Sciatic nerve (tissue), 2 donors: ENCODE measurements around the gene C1orf74. TPM values are rescaled to one million over a fixed set of nuclear protein-coding genes. Genes with fewer than 3 reads are reported as not detected.

Source experiments
- ATAC-seq: fragments of 200-7000 bp; cut with Tn5 transposase; one replicate; pipeline ENCODE4 v1.9.1; 2020; ENCODE audit warnings: mild to moderate bottlenecking, moderate library complexity
- DNase-seq: peaks from one replicate; pipeline ENCODE4 v3.0.0-alpha.2; 2020; ENCODE audit warnings: low spot score
- intact Hi-C: fragments of 100-400 bp; cut with DNase I; formaldehyde crosslinking; loops from one replicate; pipeline ENCODE4 v1.14.2; 2022
- total RNA-seq: library from RNA; stranded (reverse); fragmentation: NEBNext Ultra II Directional; extraction: Animal tissue kit (Norgen Biotek cat#: 25700); gene quantifications from one replicate; pipeline ENCODE4 v1.2.1, GENCODE V29; 2021
- donor health status: DM: no; HTN: no; CAD: no.
- donor health status: DM: no; HTN: no; CAD: no.

C1orf74 gene
- 1.5 TPM for total RNA-seq

DNA sequence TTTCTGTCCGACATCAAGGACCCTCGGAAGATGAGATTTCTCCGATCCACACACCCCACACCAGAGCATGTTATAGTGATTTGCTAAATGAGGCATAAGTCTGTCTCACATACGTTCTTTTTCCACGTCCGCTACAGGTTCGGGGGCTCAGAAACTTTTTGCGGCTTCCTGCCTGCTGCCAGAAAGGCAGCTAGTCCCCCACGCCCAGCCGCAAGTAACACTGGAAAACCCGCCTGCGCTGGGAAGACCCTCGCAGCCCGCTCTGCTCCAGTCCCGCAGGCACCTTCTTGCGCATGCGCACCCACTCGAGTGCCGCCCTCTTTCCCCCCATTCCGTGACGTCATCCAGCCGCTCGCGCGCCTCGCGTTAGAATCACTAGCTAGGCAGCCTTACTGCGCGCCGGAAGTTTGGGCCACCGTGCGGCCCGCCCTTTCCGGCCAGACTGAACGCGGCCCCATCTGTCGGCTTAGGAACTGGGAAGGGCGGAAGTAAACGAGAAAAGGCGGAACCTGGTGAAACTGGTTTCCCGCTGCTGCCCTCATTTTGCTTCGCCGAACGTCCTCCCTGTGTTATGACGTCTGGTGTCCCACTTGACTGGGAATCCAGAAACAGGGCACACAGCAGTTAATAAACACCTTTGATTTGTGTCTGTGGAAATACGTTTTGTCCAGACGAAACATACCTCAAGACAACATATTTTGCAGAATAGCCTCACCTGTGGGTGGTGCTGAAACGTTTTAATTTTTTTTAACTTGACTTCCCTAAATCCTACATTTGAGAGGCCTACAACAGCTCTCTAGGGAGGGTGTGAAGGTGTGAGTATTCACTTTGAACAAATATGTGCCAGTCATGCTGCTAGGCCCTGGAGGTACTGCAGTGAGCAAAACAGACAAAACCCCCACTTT is at the start of gene C1orf74:
Gene C1orf74 (minus strand): TSS at position 295 of the 905 bp plus-strand sequence. CDS start 925 bp downstream, outside the sequence.
- ATAC-seq (peak; percentile 100), DNase-seq (peak; percentile 100)
- intact Hi-C loops, result no loop called here

- ATAC-seq (no peak), DNase-seq (no peak)
- intact Hi-C loops, result no loop called here
These were observed 47.3 kb upstream of the C1orf74 start for GRCh38 chr1:209831615-209832014.

GRCh38 chr1:209830722-209831121 is 46.4 kb upstream of the C1orf74 start:
- no peak for DNase-seq
- intact Hi-C loops, result no loop called here
- ATAC-seq, result no peak

- DNase-seq (no peak), ATAC-seq (no peak)
- intact Hi-C loops, result no loop called here
These were observed 45.4 kb upstream of the C1orf74 start for GRCh38 chr1:209829716-209830115.

DNA sequence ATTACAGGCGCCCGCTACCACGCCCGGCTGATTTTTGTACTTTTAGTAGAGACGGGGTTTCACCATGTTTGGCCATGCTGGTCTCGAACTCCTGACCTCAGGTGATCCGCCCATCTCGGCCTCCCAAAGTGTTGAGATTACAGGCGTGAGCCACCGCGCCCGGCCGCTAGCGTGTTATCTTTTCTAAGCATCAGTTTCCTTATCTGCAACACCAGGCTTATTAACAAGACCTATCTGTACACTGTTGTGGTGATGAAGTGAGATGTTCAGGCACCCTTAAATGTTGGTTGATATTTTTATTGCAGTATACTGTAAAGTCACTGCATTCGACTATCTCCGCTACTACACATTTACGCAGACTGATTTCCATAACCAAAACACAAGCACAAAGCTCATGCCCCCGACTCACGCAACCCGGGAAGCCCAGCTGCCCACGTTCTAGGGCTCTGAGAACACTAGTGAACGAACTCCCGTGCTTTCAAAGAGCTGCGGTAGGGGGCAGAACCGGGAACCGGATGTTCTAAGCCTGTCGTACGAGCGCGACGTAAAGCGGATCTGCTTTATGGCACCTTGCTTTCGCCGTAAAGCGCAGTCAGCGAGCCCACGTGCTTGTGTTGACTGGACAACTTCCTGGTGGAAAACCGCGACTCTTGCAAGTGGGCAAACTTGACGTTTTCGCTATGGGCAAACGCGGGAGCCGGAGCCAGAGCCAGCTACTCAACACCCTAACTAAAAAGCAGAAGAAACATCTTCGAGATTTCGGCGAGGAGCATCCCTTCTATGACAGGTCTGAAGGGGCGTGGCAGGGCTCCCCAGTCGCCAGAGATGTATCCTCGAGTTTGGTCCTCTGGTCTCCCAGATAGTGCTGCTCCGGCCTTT is 43.3 kb upstream of the C1orf74 start, which contains the start of gene UTP25:
Gene UTP25 (plus strand): TSS at position 589 of the 879 bp plus-strand sequence. CDS start 92 bp downstream, at position 681.
- intact Hi-C loops, result no loop called here
- peak; percentile 95 for DNase-seq
- ATAC-seq, result peak; percentile 96

DNA sequence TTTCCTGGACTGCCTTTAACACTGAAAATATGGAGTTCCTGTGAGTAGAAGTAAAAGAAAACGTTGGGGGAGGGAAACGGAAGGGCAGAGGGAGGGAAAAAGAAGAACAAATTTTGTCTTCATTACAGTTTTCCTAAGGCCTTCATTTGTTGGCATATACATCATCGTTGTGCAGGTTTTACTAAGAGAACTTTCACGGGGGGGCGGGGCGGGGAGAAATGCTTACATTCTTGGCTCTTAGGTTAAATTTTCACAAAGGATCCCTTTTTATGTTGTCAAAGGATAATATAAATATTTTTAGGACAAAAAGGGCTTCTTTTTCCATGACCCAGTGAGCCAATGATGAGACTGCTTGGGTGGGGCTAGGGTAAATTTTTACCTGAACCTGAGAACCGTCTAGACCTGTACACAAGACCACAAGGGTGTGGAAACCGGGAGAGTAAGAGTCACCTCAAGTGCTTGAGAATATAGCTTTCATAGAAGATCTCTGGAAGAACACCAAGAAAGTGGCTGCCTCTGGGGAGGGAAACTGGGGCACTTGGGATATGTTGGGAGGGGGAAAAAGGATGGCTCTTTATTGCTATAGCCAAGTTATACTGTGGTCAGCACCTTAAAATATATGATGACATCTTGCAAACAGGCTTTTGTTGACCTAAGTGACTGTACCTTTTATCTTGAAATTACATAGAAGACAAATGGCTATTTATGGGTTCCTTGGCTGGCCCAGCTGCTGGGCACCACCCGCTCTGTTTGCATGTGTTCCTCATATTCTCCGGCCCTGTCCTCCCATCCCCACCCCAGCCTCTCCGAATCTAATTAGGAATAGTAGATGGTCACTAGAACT is 41.5 kb upstream of the C1orf74 start:
- intact Hi-C loops, result no loop called here
- no peak for DNase-seq
- ATAC-seq, result no peak

DNA sequence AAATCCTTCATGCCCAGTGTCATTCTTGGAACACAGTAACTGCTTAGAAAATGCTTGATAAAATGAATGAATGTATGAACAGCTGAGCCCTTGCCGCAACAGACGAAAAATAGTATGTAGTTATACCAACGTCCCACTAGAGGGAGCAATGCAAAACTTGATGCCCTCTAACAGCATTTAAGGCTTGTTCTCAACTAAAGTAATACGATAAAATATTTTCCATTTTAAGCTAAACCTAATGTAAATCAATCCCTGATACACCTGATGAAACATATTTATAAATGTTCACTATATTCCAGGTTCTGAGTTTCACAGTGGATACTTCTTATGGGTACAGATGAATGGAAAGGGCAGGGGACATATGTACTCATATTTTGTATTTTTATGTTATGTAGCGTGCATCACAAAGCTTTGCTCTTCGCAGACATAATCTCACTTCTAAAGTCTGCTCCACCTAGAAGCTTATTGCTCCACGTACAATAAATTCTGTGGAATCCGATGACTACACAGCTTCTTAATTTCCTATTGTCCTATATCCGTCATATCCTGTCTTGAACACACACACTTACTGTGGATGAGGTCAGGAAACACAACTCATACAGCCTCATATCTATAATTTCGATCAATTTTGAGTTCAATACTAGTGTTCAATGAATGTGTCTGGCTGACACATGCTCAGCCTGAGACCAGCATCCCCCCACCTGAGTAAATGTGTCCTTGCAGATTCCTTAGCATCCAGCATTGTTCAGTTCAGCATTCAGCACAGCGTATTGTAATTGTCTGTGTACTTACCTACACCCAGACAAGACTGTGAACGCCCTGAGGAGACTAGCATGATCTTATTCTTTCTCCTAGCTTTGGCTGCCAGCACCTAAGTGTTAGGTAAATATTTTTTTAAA is 39.0 kb upstream of the C1orf74 start:
- ATAC-seq (no peak), DNase-seq (no peak)
- intact Hi-C loops, result no loop called here

GRCh38 chr1:209822706-209823105 is 38.3 kb upstream of the C1orf74 start:
- DNase-seq (no peak), ATAC-seq (no peak)
- intact Hi-C loops, result no loop called here

- DNase-seq, result no peak
- intact Hi-C loops, result no loop called here
- ATAC-seq, result no peak
These were observed 36.6 kb upstream of the C1orf74 start for GRCh38 chr1:209820986-209821385.

DNA sequence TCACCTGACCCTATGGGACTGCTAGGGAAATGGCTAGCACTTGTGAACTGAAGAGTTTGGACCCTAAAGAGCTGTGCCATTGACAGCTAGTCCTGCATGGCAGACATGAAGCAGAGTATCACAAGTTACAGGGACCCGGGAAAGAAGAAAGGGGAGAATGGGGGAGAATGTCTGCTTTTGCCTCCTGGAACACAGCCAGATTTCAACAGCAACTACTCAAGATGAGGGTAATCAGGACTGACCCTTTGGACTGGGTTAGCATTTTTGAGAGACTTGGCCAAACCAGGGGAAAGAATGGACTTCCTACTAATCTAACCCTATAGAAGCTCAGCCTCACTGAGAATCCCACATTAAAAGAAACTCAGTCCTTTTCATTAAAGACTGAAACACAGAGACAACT is 34.7 kb upstream of the C1orf74 start:
- no peak for ATAC-seq
- intact Hi-C loops, result no loop called here
- DNase-seq, result no peak

- intact Hi-C loops, result loop anchor here (2.0 kb wide), 1 partner anchor 63 kb away; no protein-coding TSS in a partner anchor
- ATAC-seq (no peak), DNase-seq (no peak)
These were observed 33.3 kb upstream of the C1orf74 start for GRCh38 chr1:209817691-209818090.

DNA sequence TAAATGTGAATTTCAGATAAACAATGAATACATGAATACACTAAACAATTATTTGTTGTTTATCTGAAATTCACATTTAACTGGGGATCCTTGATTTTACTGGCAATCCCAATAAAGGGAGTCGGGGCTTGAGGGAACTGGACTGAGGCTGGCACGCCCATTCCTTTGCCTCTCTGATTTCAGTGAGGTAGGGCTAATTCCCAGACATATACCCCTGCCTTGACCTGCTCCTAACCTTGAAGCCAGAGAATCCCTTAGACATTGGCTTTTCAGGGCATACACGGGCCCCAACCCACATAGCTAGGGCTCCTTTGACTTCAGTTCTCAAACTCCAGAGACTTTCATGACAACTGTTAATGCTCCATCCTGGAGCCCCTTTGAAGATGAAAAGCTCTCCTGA is 32.6 kb upstream of the C1orf74 start:
- ATAC-seq, result no peak
- intact Hi-C loops, result loop anchor here (2.0 kb wide), 1 partner anchor 64 kb away; no protein-coding TSS in a partner anchor
- DNase-seq, result no peak

DNA sequence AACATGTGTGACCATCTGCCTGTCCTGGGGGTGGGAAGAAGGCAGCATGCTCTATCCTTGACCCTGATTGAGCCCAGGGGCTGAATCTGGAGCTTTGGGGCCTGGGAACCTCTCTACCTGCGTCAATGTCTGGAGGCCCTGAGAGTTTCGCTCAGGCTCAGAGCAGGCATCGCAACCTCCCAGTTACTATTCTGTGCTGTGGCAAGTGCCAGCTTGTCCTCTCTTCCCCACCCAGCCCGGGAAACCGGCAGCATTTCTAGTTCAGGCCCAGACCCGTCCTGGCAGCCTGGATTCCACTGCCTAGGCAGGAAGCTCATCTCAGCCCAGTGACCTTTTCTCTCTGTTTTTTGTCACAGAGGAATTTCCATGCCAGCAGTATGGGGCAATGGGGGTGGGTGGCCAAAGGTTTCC is 31.6 kb upstream of the C1orf74 start:
- ATAC-seq (no peak), DNase-seq (no peak)
- intact Hi-C loops, result loop anchor here (2.0 kb wide), 1 partner anchor 65 kb away; no protein-coding TSS in a partner anchor

DNA sequence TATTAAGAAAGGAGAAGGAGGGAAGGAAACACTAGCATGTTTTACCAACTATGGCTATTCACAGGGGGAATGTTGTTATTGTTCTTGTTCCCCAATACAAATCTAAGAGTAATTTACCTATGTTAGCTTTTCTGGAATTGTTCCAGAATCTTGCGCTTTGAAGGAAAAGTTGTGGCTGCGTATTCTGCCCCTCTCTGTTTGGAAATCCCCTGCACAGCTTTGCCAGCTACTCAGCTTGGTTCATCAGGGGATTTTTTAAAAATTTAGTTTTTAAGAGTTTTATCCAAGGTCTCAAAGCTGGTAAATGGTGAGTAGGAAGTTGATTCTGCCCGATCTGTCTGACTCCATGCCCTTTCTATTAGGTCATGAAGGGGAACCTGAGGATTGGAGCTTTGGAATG is 31.1 kb upstream of the C1orf74 start:
- DNase-seq (no peak), ATAC-seq (no peak)
- intact Hi-C loops, result no loop called here

DNA sequence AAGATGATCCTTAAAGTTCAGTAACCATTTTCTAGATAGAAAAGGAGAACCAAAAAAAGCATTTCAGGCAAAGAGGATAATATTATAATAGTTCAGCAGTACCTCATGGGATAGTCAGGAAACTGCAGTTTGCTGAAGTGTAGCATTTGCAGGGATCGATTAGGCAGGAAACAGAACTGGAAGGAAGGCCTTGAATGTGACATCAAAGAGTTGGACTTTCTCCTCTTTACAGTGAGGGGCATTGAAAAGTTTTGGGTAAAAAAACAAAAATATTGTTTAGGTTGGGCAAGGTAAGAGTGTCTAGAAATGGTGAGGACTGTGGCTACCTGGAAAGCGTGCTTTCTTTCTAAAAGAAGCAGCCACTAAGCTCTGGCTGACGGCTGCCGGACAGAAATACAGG is 29.5 kb upstream of the C1orf74 start:
- no peak for DNase-seq
- no peak for ATAC-seq
- intact Hi-C loops, result no loop called here

GRCh38 chr1:209810783-209811182 is 26.4 kb upstream of the C1orf74 start:
- no peak for ATAC-seq
- intact Hi-C loops, result no loop called here
- no peak for DNase-seq

DNA sequence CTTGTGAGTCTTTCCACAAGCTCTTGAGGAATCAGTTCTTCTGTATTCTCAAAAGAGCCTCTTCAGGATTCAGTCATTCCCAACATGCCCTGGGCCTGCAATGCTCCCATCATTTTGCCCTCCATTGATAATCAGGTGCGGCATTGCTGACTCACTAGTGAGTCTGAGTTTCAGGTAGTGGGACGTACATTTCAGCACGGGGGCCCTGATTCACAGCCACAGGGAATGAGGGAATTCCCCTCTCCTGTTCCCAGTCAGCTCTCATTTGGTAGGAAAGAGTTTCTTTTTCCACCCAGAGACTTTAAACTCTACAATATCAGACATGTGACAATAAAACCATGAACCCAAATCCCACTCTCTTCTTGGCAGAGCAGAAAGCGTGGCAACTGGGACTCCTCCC is 25.3 kb upstream of the C1orf74 start:
- ATAC-seq, result no peak
- no peak for DNase-seq
- intact Hi-C loops, result no loop called here

- peak; percentile 42 for ATAC-seq
- intact Hi-C loops, result no loop called here
- no peak for DNase-seq
These were observed 23.8 kb upstream of the C1orf74 start for GRCh38 chr1:209808059-209808581.
